Adrenal gland (tissue), 5 donors: ENCODE measurements around the gene EEF1E1.

ENCODE experiments used
- CTCF ChIP-seq, 6 experiments: fragments of 450-650 bp in 4 of 6; fragments of 200-600 bp in 2 of 6; sonication (generic) in 1 of 6; IDR thresholded peaks; 1 replicate in 5 of 6; 2 replicates in 1 of 6; pipeline versions ENCODE4 v1.5.1 to v1.8.0; 2016 to 2021; ENCODE audit warnings: antibody characterized with exemption in 6 of 6, mild to moderate bottlenecking in 2 of 6, moderate library complexity in 1 of 6
- POLR2A ChIP-seq, 2 donors: fragments of 450-650 bp; IDR thresholded peaks; one replicate each; pipeline ENCODE4 v1.6.1; 2017; ENCODE audit warnings: antibody characterized with exemption in 2 of 2, mild to moderate bottlenecking in 2 of 2, moderate library complexity in 1 of 2
- donor health status: DM: no; HTN: no; CAD: no.

GRCh38 chr6:8143945-8144344, 41.6 kb upstream of the EEF1E1 start:
- no peak for TF ChIP-seq CTCF (IDR thresholded peaks at IDR 0.05)
- no peak for TF ChIP-seq POLR2A (IDR thresholded peaks at IDR 0.05)
